H7 (cell line): ENCODE data around the gene CRTC3. TPM values are rescaled to one million over a fixed set of nuclear protein-coding genes. Genes with fewer than 3 reads are reported as not detected.

Experiments
- DNase-seq: peaks from one replicate; pipeline ENCODE4 v3.0.0; 2012
- H3K27me3 ChIP-seq: 2 replicates; pipeline ENCODE4 v1.6.0; 2011; ENCODE audit warnings: mild to moderate bottlenecking, low read length; ENCODE audit not compliant: control insufficient read depth, insufficient read depth
- H3K36me3 ChIP-seq: replicated peaks from 2 replicates; pipeline ENCODE4 v1.5.1; 2011; ENCODE audit warnings: low read length; ENCODE audit not compliant: control insufficient read depth, insufficient read depth
- H3K4me3 ChIP-seq: 2 replicates; pipeline ENCODE4 v1.5.1; 2011; ENCODE audit warnings: low read depth, mild to moderate bottlenecking, control low read depth, low read length, moderate library complexity; ENCODE audit not compliant: insufficient read depth
- total RNA-seq: library from RNA; depleted of rRNA; stranded (reverse); fragments of >200 nt; shearing (Covaris generic); gene quantifications from 2 replicates; pipeline ENCODE4 v1.2.3, GENCODE V29; 2014

CRTC3 gene
- total RNA-seq, 1 experiment from 2014 or later, result 3.3 TPM

DNA sequence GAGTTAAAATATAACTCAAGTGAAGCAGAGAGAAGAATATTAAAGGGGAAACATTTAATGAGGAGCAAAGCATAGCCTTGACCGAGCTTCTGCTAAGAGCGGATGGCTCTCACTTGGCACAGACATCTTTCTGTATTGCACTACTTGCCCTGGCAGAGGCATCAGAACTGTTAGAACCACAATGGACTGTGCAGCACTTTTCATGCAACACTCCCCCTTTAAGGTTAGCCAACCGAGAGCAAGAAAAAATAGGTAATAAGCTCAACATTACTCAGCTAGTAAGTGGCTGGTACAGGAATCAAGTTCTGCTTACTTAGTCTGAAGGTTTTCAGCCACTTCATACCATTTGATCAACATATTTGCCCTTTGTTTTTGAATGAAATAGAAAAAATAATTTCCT is 33.7 kb downstream of the CRTC3 start:
- Histone ChIP-seq H3K4me3 (no peak overlapping the region), H3K36me3 (no peaks in the 10 kb centered on the region), H3K27me3 (no peaks in the 10 kb centered on the region)
- no peak for DNase-seq

GRCh38 chr15:90564051-90564450 is 34.3 kb downstream of the CRTC3 start:
- H3K27me3 ChIP-seq, result no peaks in the 10 kb centered on the region
- DNase-seq, result no peak
- H3K4me3 ChIP-seq, result no peak overlapping the region
- H3K36me3 ChIP-seq, result no peaks in the 10 kb centered on the region

DNA sequence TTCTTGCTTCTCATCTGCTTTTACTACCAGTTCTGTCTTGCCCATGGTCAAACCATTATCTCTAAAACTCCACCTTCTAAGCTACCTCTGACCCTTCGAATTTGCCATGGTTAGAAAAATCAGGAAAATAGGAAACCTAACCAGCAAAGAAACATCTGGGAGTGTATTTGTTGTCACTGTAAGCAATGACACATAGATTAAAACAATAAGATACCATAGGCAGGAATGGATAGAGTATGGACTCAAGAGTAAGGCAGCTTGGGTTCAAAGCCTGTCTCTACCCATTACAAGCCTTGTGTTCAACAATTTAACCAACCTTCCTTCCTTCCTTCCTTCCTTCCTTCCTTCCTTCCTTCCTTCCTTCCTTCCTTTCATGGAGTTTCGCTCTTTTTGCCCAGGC is 34.9 kb downstream of the CRTC3 start:
- no peaks in the 10 kb centered on the region for H3K27me3 ChIP-seq
- no peak overlapping the region for H3K4me3 ChIP-seq
- DNase-seq, result no peak
- H3K36me3 ChIP-seq, result no peaks in the 10 kb centered on the region

- Histone ChIP-seq H3K36me3 (no peaks in the 10 kb centered on the region), H3K4me3 (no peak overlapping the region), H3K27me3 (no peaks in the 10 kb centered on the region)
- no peak for DNase-seq
Measured at GRCh38 chr15:90565866-90566265, 36.1 kb downstream of the CRTC3 start.

GRCh38 chr15:90570643-90571042 is 40.9 kb downstream of the CRTC3 start:
- H3K27me3 ChIP-seq, result no peaks in the 10 kb centered on the region
- no peak for DNase-seq
- no peaks in the 10 kb centered on the region for H3K36me3 ChIP-seq
- H3K4me3 ChIP-seq, result no peak overlapping the region

- Histone ChIP-seq H3K4me3 (no peak overlapping the region), H3K36me3 (no peaks in the 10 kb centered on the region), H3K27me3 (no peaks in the 10 kb centered on the region)
- no peak for DNase-seq
Measured at GRCh38 chr15:90571063-90571541, 41.4 kb downstream of the CRTC3 start.

GRCh38 chr15:90572893-90573292 is 43.2 kb downstream of the CRTC3 start:
- Histone ChIP-seq H3K4me3 (no peak overlapping the region), H3K27me3 (no peaks in the 10 kb centered on the region), H3K36me3 (no peaks in the 10 kb centered on the region)
- DNase-seq, result no peak

DNA sequence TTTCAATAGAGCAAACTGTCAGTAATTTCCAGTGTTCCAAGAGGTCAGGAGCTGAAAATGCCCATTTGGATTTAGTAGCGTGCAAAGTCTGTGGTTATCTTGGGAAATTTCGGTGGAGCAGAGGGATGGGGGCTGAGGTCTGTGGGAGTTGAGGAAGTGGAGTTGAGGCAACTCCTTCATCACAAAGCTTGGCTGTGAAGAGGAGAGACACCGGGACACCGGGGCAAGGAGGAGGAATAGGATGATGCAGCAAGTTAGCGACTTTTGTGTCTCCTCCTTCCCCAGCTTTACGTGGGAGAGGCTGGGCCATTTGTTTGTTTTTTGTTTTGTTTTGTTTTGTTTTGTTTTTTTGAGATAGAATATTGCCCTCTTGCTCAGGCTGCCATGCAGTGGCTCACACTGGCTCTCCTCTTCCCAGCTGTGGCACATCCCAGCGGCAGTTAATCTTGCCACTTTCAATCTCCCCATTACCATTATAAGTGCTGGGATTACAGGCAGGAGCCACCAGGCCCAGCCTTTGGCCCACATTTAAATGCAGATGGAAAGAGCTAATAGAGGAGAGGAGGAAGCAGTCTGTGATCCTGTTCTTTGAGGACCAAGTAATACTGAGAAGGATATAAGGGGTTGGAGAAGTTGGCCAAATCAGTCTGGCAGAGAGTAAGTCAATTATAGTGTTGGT is 47.1 kb downstream of the CRTC3 start:
- Histone ChIP-seq H3K36me3 (no peaks in the 10 kb centered on the region), H3K4me3 (no peak overlapping the region)
- DNase-seq, result no peak

GRCh38 chr15:90579213-90579612 is 49.5 kb downstream of the CRTC3 start:
- DNase-seq, result no peak
- no peaks in the 10 kb centered on the region for H3K36me3 ChIP-seq
- no peak overlapping the region for H3K4me3 ChIP-seq
- no peaks in the 10 kb centered on the region; the same call in 1 of the 2 replicates for H3K27me3 ChIP-seq

More for the DNA sequence above, 47.1 kb downstream of the CRTC3 start:
- H3K27me3 ChIP-seq, result no peaks in the 10 kb centered on the region; the same call in 1 of the 2 replicates

GRCh38 chr15:90580099-90580498 is 50.4 kb downstream of the CRTC3 start:
- Histone ChIP-seq H3K36me3 (no peaks in the 10 kb centered on the region), H3K27me3 (peaks cover 5% of the 10 kb centered on the region; the same call in 1 of the 2 replicates), H3K4me3 (no peak overlapping the region)
- DNase-seq, result no peak

DNA sequence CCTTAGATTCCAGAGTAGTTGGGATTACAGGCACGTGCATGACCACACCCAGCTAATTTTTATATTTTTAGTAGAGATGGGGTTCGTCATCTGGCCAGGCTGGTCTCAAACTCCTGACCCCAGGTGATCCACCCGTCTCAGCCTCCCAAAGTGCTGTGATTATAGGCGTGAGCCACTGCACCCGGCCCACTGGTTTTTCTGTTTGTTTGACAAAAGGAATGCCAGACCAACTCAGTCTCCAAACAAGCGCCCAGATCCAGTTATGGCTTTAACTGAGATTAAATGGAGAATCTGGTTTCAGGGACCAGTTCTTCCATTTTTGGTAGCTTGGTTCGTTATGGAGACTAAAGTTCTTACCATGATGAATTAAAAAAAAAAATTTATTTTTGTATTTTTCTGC is 50.8 kb downstream of the CRTC3 start:
- no peak for DNase-seq
- peaks cover 9% of the 10 kb centered on the region; the same call in 1 of the 2 replicates for H3K27me3 ChIP-seq
- H3K36me3 ChIP-seq, result no peaks in the 10 kb centered on the region
- no peak overlapping the region for H3K4me3 ChIP-seq

DNA sequence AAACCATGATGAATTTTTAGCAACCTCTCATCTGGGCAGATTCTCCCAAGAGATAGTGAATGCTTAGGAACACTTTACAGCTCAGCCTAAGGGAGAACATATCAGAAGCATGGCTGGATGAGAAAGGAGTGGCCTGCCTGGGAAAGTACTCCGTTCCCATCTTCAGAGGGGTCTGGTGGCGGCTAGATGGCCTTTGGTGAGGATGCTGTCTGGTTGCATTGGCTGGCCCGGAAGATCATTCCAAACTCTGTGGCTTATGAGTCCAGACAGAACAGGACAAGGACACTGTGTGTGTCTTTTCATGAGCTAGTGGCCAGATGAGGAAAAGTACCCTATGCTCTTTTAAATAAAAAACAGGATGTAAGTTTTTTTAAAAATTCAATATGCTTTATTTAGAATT is 51.2 kb downstream of the CRTC3 start:
- H3K27me3 ChIP-seq, result peaks cover 12% of the 10 kb centered on the region; the same call in 1 of the 2 replicates
- H3K4me3 ChIP-seq, result no peak overlapping the region
- no peak for DNase-seq
- no peaks in the 10 kb centered on the region for H3K36me3 ChIP-seq

DNA sequence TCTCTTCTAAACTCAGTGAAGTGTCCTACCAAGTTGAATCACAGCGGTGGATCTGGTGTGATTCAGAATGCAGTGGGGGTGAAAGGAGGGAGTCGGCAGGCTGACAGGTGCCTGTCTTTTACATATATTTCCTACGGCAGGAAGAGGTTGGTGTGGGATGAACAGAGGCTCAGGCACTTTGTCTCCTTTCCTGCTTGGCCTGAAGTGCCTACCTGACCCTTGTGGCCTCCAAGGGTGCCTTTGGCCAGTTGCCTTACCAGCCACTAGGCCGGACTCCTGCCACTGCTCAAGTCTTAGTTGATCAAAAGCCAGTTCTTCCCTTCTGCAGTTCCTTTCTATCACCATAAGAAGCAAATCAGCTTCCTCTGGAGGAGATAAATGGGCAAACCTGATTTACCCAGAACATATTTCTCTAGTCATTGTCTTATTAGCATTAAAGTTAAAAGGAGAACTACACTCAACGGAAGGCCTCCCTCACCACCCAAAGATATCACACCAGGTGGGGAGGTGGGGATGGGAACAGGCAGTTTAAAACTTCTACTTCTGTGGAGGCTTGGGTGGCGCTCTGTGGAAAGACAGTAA is 52.1 kb downstream of the CRTC3 start:
- H3K27me3 ChIP-seq, result peaks cover 13% of the 10 kb centered on the region; the same call in 1 of the 2 replicates
- no peak for DNase-seq
- H3K4me3 ChIP-seq, result no peak overlapping the region
- H3K36me3 ChIP-seq, result no peaks in the 10 kb centered on the region

DNA sequence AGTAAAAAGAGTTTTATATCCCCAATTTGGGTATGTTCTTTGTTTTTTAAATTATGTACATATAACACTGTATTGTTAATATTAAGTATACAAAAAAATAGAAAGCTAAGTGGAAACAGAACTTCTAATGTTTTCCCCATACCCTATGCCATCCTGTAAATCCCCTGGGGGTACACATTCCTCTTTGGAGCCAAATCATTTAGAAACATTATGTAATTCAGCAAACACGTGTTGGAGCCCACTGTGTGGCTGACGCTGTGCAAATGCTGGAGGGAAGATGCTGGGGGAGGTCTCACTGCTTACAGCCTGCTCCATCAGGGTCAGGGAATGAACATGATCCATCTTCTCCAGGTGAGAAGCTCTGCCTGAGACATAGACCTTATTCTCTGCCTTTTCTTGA is 52.8 kb downstream of the CRTC3 start:
- no peaks in the 10 kb centered on the region for H3K36me3 ChIP-seq
- H3K27me3 ChIP-seq, result peaks cover 16% of the 10 kb centered on the region; the same call in 1 of the 2 replicates
- H3K4me3 ChIP-seq, result no peak overlapping the region
- no peak for DNase-seq

- peak; percentile 43 for DNase-seq
- no peak overlapping the region for H3K4me3 ChIP-seq
- peaks cover 16% of the 10 kb centered on the region; the same call in 1 of the 2 replicates for H3K27me3 ChIP-seq
- no peaks in the 10 kb centered on the region for H3K36me3 ChIP-seq
Measured at GRCh38 chr15:90583471-90584252, 53.9 kb downstream of the CRTC3 start.
